Tibial artery (tissue), 4 donors: ENCODE measurements around the gene BAZ1B.
"Not testable (repeated sequence)": the region's sequence is repeated elsewhere in the genome, so short reads cannot be mapped to it uniquely, and the experiment has no call there.

ENCODE experiments used
- DNase-seq, 2 donors: peaks; one replicate each; pipeline ENCODE4 v3.0.0-alpha.2; 2019
- H3K27ac ChIP-seq, 2 donors: fragments of 200-600 bp; sonication (generic) in 1 of 2; 1 replicate in 1 of 2; 2 replicates in 1 of 2; pipeline ENCODE4 v1.5.1; 2018 to 2019; ENCODE audit warnings: mild to moderate bottlenecking in 1 of 2
- H3K27me3 ChIP-seq, 2 donors: fragments of 200-600 bp; sonication (generic) in 1 of 2; one replicate each; pipeline versions ENCODE4 v1.5.1 to v1.6.0; 2016 to 2019
- H3K36me3 ChIP-seq, 3 donors: fragments of 200-600 bp; sonication (generic) in 2 of 3; one replicate each; pipeline ENCODE4 v1.5.1; 2016 to 2019; ENCODE audit warnings: mild to moderate bottlenecking in 2 of 3
- H3K4me1 ChIP-seq, 4 donors: fragments of 200-600 bp; sonication (generic) in 2 of 4; 1 replicate in 3 of 4; 2 replicates in 1 of 4; pipeline ENCODE4 v1.5.1; 2016 to 2019
- H3K4me3 ChIP-seq, 2 donors: fragments of 200-600 bp; sonication (generic) in 1 of 2; 1 replicate in 1 of 2; 2 replicates in 1 of 2; pipeline ENCODE4 v1.5.1; 2018 to 2019; ENCODE audit warnings: mild to moderate bottlenecking in 2 of 2
- H3K9me3 ChIP-seq, 3 donors: fragments of 200-600 bp; sonication (generic) in 1 of 3; one replicate each; pipeline ENCODE4 v1.5.1; 2016 to 2019
- intact Hi-C: fragments of 100-400 bp; cut with DNase I; formaldehyde crosslinking; loops from one replicate; pipeline ENCODE4 v1.15.0; 2023; ENCODE audit warnings: low total_unique reads
- TF ChIP-seq, protein P1 (sequence below), 2 experiments: fragments of 200-600 bp in 1 of 2; fragments of 450-650 bp in 1 of 2; IDR thresholded peaks; one replicate each; pipeline ENCODE4 v1.5.1; 2017 to 2019; ENCODE audit warnings: antibody characterized with exemption in 2 of 2, mild to moderate bottlenecking in 1 of 2, moderate library complexity in 1 of 2

The BAZ1B gene

DNA sequence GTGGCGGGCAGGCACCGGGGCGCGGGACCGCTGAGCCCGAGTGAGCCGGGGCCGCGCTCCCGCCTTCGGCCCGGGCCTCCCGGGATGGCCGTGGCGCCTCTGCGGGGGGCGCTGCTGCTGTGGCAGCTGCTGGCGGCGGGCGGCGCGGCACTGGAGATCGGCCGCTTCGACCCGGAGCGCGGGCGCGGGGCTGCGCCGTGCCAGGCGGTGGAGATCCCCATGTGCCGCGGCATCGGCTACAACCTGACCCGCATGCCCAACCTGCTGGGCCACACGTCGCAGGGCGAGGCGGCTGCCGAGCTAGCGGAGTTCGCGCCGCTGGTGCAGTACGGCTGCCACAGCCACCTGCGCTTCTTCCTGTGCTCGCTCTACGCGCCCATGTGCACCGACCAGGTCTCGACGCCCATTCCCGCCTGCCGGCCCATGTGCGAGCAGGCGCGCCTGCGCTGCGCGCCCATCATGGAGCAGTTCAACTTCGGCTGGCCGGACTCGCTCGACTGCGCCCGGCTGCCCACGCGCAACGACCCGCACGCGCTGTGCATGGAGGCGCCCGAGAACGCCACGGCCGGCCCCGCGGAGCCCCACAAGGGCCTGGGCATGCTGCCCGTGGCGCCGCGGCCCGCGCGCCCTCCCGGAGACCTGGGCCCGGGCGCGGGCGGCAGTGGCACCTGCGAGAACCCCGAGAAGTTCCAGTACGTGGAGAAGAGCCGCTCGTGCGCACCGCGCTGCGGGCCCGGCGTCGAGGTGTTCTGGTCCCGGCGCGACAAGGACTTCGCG is 88.0 kb downstream of the BAZ1B start:
- Histone ChIP-seq H3K4me1 (peaks cover 0 to 11% (median 8%) of the 10 kb centered on the region in 4 donors), H3K27ac (no peak overlapping the region), H3K27me3 (peaks cover 0 to 62% of the 10 kb centered on the region in 2 donors), H3K9me3 (peaks cover 0 to 6% (median 0%) of the 10 kb centered on the region in 3 donors), H3K36me3 (peaks cover 0 to 6% (median under 1%) of the 10 kb centered on the region in 3 donors), H3K4me3 (peak overlapping the region; percentile 38 to 49)
- TF ChIP-seq, protein P1, sequence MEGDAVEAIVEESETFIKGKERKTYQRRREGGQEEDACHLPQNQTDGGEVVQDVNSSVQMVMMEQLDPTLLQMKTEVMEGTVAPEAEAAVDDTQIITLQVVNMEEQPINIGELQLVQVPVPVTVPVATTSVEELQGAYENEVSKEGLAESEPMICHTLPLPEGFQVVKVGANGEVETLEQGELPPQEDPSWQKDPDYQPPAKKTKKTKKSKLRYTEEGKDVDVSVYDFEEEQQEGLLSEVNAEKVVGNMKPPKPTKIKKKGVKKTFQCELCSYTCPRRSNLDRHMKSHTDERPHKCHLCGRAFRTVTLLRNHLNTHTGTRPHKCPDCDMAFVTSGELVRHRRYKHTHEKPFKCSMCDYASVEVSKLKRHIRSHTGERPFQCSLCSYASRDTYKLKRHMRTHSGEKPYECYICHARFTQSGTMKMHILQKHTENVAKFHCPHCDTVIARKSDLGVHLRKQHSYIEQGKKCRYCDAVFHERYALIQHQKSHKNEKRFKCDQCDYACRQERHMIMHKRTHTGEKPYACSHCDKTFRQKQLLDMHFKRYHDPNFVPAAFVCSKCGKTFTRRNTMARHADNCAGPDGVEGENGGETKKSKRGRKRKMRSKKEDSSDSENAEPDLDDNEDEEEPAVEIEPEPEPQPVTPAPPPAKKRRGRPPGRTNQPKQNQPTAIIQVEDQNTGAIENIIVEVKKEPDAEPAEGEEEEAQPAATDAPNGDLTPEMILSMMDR (IDR thresholded peaks at IDR 0.05): no peak
- intact Hi-C loops: loop anchor here (10.0 kb wide), 1 partner anchor 89 kb away; no protein-coding TSS in a partner anchor
- DNase-seq: no peak

DNA sequence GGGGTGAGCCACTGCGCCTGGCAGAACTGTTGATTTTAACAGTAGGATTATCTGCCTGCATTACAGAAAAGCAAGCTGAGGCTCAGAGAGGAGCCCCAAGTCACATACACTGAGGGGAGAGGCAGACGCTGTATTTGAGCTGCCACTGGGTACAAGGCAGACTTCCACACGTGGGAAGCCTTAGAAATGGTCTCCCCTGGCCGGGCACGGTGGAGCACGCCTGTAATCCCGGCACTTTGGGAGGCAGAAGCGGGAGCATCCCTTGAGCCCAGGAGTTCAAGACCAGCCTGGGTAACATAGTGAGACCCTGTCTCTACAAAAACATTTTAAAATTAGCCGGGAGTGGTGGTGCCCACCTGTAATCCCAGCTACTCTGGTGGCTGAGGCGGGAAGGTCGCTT is 89.4 kb downstream of the BAZ1B start:
- H3K27me3 ChIP-seq: peaks cover 0 to 70% of the 10 kb centered on the region in 2 donors
- no peak overlapping the region for H3K4me3 ChIP-seq
- no peak for DNase-seq
- intact Hi-C loops: loop anchor here (10.0 kb wide), 1 partner anchor 88 kb away; no protein-coding TSS in a partner anchor
- TF ChIP-seq, protein P1 (IDR thresholded peaks at IDR 0.05): no peak
- peaks cover 0 to 6% (median 0%) of the 10 kb centered on the region in 3 donors for H3K9me3 ChIP-seq
- H3K4me1 ChIP-seq: peaks cover 0 to 11% (median 8%) of the 10 kb centered on the region in 4 donors
- no peaks in the 10 kb centered on the region for H3K36me3 ChIP-seq
- no peak overlapping the region for H3K27ac ChIP-seq

DNA sequence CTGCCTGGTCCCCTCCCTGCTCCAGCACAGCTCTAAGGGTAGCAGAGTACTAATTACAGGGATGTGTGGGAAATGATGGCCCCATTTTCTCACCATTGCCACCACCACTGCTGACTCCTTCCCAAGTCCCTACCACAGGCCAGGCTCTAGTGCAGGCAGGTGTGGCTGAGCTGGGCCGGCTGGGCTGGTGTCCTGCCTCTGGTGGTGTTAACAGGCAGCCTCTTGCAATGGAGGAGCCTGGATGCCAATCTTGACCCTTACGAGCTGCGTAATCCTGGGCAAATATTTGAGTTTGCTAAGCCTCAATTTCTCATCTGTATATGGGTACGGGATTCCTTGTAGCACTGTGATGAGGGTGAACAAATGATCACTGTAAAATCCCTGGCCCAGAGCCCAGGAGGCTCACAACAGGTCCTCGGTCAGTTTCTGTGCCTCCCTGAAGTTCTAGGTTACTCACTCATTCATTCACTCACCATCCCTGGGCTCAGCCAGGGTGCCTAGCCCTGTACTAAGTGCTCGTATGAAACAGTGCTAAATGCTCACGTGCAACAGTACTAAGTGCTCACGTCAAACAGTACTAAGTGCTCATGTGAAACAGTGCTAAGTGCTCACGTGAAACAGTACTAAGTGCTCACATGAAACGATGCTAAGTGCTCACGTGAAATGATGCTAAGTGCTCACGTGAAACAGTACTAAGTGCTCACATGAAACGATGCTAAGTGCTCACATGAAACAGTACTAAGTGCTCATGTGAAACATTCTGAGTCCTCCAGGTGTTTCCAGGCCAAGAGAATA is 90.9 kb downstream of the BAZ1B start:
- intact Hi-C loops: loop anchor here (10.0 kb wide), 1 partner anchor 86 kb away; no protein-coding TSS in a partner anchor
- DNase-seq: no peak
- no peak overlapping the region for H3K4me3 ChIP-seq

DNA sequence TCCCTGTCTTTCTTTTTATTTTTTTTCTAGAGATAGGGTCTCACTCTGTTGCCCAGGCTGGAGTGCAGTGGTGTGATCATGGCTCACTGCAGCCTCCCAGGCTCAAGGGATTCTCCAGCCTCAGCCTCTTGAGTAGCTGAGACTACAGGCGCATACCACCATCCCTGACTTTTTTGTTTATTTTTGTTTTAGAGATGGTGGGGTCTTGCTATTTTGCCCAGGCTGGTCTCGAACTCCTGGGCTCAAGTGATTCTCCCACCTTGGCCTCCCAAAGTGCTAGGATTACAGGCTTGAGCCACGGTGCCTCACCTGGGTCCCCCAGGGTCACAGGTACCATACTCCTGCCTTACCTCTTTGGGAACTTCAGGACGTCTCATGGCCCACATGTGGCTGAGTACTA is 91.6 kb downstream of the BAZ1B start:
- not testable (repeated sequence) for H3K27ac ChIP-seq, H3K36me3 ChIP-seq, DNase-seq, H3K4me3 ChIP-seq, H3K9me3 ChIP-seq
- peaks cover 0 to 11% (median 8%) of the 10 kb centered on the region in 4 donors for H3K4me1 ChIP-seq
- intact Hi-C loops: loop anchor here (10.0 kb wide), 1 partner anchor 86 kb away; no protein-coding TSS in a partner anchor
- peaks cover 0 to 64% of the 10 kb centered on the region in 2 donors for H3K27me3 ChIP-seq

More for the DNA sequence above, 90.9 kb downstream of the BAZ1B start:
- H3K9me3 ChIP-seq: peaks cover 0 to 6% (median 0%) of the 10 kb centered on the region in 3 donors
- H3K4me1 ChIP-seq: peaks cover 0 to 11% (median 8%) of the 10 kb centered on the region in 4 donors
- TF ChIP-seq, protein P1 (IDR thresholded peaks at IDR 0.05): no peak
- H3K27me3 ChIP-seq: peaks cover 0 to 70% of the 10 kb centered on the region in 2 donors
- no peaks in the 10 kb centered on the region for H3K36me3 ChIP-seq
- no peak overlapping the region for H3K27ac ChIP-seq

DNA sequence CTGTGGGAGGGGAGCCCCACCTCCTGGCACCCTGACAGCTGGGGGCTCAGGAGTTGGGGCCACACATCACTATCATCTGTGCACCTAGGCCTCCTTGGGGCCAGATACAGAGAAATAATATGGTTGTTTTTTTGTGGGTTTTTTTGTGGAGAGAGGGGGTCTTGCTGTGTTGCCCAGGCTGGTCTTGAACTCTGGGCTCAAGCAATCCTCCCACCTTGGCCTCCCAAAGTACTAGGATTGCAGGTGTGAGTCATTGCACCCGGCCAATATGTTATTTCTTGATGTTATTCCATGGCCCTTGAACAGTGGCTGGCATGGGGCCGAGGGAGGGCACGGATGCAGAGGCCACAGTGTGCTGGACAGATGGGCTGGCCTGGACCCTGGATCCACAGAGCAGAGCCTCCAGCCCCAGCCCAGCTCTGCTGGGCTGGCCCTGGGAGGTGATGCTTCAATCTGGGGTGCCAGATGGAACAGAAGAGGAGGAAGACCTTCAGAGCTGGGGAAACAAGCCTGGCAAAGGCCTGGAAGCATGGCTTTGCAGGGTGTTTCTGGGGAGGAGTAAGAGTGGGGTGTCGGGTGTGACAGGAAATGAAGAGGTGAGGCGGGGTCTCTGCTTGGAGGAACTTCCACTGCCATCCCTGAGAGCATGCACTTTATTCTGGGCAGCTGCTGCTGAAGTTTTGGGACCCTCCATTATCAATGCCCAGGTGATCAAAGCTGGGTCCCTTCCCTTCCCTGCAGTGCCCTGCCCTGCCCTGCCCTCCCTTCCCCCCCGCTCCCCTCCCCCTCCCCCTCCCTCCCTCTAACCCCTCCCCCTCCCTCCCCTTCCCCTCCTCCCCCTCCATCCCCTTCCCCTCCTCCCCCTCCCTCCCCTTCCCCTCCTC is 92.2 kb downstream of the BAZ1B start:
- no peak for DNase-seq
- Histone ChIP-seq H3K36me3 (no peaks in the 10 kb centered on the region), H3K9me3 (peaks cover 0 to 6% (median 0%) of the 10 kb centered on the region in 3 donors), H3K27ac (no peak overlapping the region), H3K27me3 (peaks cover 0 to 57% of the 10 kb centered on the region in 2 donors), H3K4me3 (no peak overlapping the region), H3K4me1 (peaks cover 0 to 11% (median 8%) of the 10 kb centered on the region in 4 donors)
- intact Hi-C loops: loop anchor here (10.0 kb wide), 1 partner anchor 85 kb away; no protein-coding TSS in a partner anchor
- TF ChIP-seq, protein P1 (IDR thresholded peaks at IDR 0.05): no peak
